SK-N-SH treated with all-trans-retinoic acid at 6 μM for 48 hours (cell line): Measurements from ENCODE around the gene CFAP161.

Experiments used
- OSR1 ChIP-seq: fragments of 250-450 bp; sonication (Bioruptor Pico); IDR thresholded peaks from 2 replicates; pipeline ENCODE4 v1.8.0; 2022; ENCODE audit warnings: moderate library complexity, mild to moderate bottlenecking, inconsistent platforms
- TOX ChIP-seq: fragments of 250-450 bp; sonication (Bioruptor Pico); IDR thresholded peaks from 2 replicates; pipeline ENCODE4 v1.8.0; 2021; ENCODE audit warnings: mild to moderate bottlenecking, moderate library complexity, borderline replicate concordance
- TF ChIP-seq, protein P1 (sequence below): fragments of 250-450 bp; sonication (Bioruptor Pico); IDR thresholded peaks from 2 replicates; pipeline ENCODE4 v1.5.1; 2020; ENCODE audit warnings: low read depth, mild to moderate bottlenecking, moderate library complexity

DNA sequence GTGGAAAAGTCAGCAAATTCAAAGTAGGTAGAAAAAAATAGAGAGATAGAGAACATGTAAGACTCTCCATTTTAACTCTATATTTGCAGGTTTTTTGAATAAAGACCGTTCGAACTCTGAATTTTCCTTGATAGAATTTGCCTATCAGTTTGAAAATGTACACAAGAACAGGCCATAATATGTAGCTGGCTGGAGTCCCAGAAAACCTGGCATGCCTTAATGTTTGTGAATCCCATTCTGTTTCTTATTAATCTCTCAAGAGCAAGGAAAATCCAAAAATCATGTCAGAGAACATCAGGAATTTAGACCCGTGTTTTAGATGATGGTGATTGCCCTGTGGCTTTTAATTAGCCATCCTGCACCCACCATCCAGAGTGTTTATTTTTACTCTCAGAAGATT lies 7.2 kb upstream of the CFAP161 start:
- TF ChIP-seq TOX (CRISPR knock-in tag) (no peak), OSR1 (CRISPR knock-in tag) (no peak)
- TF ChIP-seq, protein P1, sequence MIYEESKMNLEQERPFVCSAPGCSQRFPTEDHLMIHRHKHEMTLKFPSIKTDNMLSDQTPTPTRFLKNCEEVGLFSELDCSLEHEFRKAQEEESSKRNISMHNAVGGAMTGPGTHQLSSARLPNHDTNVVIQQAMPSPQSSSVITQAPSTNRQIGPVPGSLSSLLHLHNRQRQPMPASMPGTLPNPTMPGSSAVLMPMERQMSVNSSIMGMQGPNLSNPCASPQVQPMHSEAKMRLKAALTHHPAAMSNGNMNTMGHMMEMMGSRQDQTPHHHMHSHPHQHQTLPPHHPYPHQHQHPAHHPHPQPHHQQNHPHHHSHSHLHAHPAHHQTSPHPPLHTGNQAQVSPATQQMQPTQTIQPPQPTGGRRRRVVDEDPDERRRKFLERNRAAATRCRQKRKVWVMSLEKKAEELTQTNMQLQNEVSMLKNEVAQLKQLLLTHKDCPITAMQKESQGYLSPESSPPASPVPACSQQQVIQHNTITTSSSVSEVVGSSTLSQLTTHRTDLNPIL (CRISPR knock-in tag) = no peak
